ENCODE data around the gene SKOR1. TPM values are rescaled to one million over a fixed set of nuclear protein-coding genes. Genes with fewer than 3 reads are reported as not detected.

SKOR1 gene
- total RNA-seq, 1 experiment from 2014 or later, result 0.13 TPM

DNA sequence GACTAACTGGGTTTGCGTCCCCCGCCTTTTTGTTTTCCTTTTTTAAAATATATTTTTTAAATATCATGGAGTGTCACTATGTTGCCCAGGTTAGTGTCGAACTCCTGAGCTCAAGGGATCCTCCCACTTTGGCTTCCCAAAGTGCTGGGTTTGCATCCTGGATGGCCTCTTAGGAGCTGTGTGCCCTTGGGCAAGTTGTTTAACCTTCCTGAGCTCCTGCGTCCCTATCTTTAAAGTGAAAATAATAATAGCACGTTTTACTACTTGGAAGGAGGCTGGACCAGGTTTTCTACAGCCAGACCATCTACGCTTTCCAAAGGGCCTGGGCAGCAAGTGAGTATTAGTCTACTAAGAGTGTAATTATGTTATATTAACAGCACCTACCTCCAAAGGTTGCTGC is 58.7 kb downstream of the SKOR1 start:
- no peak overlapping the region for H3K4ac ChIP-seq (ENCODE audit: low read depth, low read length)
- peaks cover 5% of the 10 kb centered on the region for H3K23me2 ChIP-seq (ENCODE audit: insufficient read length, low read depth, low read length, poor library complexity, severe bottlenecking)
- peak overlapping the region; percentile 54 for H3K4me2 ChIP-seq (ENCODE audit: insufficient read depth, insufficient read length, low read length)
- peaks cover 26 to 27% of the 10 kb centered on the region in 2 experiments for H3K4me1 Mint-ChIP-seq
- no peak overlapping the region for H4K91ac ChIP-seq (ENCODE audit: insufficient read length, low read depth, low read length)
- DNase-seq, result no peak
- no peaks in the 10 kb centered on the region; the same call in 1 of the 2 replicates for H3K4me1 ChIP-seq (ENCODE audit: insufficient read depth, low read length)
- H2AFZ ChIP-seq (ENCODE audit: low read length), result no peak overlapping the region
- no peaks in the 10 kb centered on the region for H3K36me3 Mint-ChIP-seq (ENCODE audit: insufficient read depth in 1 of 3, low read depth in 3 of 3)
- no peaks in the 10 kb centered on the region for H4K20me1 ChIP-seq (ENCODE audit: control insufficient read depth, insufficient read depth, insufficient read length)
- no peak overlapping the region for H3T11ph ChIP-seq (ENCODE audit: low read length)
- no peaks in the 10 kb centered on the region; the same call in 1 of the 2 replicates for H3K27me3 ChIP-seq (ENCODE audit: insufficient read depth, low read length)
- no peaks in the 10 kb centered on the region for H3K79me2 ChIP-seq (ENCODE audit: insufficient read depth, low read length)
- no peak overlapping the region for H3K23ac ChIP-seq (ENCODE audit: insufficient read length, low read depth, low read length)
- no peak overlapping the region for H2AK5ac ChIP-seq (ENCODE audit: insufficient read length, low read length)
- TF ChIP-seq, protein P1, sequence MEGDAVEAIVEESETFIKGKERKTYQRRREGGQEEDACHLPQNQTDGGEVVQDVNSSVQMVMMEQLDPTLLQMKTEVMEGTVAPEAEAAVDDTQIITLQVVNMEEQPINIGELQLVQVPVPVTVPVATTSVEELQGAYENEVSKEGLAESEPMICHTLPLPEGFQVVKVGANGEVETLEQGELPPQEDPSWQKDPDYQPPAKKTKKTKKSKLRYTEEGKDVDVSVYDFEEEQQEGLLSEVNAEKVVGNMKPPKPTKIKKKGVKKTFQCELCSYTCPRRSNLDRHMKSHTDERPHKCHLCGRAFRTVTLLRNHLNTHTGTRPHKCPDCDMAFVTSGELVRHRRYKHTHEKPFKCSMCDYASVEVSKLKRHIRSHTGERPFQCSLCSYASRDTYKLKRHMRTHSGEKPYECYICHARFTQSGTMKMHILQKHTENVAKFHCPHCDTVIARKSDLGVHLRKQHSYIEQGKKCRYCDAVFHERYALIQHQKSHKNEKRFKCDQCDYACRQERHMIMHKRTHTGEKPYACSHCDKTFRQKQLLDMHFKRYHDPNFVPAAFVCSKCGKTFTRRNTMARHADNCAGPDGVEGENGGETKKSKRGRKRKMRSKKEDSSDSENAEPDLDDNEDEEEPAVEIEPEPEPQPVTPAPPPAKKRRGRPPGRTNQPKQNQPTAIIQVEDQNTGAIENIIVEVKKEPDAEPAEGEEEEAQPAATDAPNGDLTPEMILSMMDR (conservative IDR thresholded peaks at IDR 0.05), result no peak
- no peak overlapping the region for H2BK12ac ChIP-seq (ENCODE audit: insufficient read length, low read depth, low read length)
- H3K18ac ChIP-seq (ENCODE audit: insufficient read length, low read depth, low read length), result no peak overlapping the region
- H4K8ac ChIP-seq (replicated peaks; ENCODE audit: insufficient read length, low read depth, low read length), result no peak overlapping the region
- H3K9ac ChIP-seq (ENCODE audit: extremely low read depth, insufficient read length, low read length), result no peak overlapping the region
- H3K9me3 Mint-ChIP-seq, result no peaks in the 10 kb centered on the region; a peak in 1 of 5 replicates
- no peak overlapping the region for H2BK5ac ChIP-seq (ENCODE audit: insufficient read length, low read length)
- no peak overlapping the region for H2BK15ac ChIP-seq (ENCODE audit: low read depth, low read length)
- H3K27me3 Mint-ChIP-seq (ENCODE audit: low read depth), result peaks cover 27% of the 10 kb centered on the region
- H4K5ac ChIP-seq (ENCODE audit: insufficient read length, low read depth, low read length), result no peak overlapping the region
- no peak overlapping the region for H3K56ac ChIP-seq (ENCODE audit: insufficient read length, low read depth, low read length)
- H3K4me3 Mint-ChIP-seq, result peak overlapping the region; percentile 68 to 74
- H3K79me1 ChIP-seq (ENCODE audit: insufficient read depth, low read depth, low read length, poor library complexity, severe bottlenecking), result no peaks in the 10 kb centered on the region
- no peak overlapping the region for H3K14ac ChIP-seq (ENCODE audit: insufficient read depth, low read length)
- H3K9me3 ChIP-seq (ENCODE audit: control insufficient read depth, low read depth, low read length), result no peaks in the 10 kb centered on the region
- no peak overlapping the region for H3K27ac ChIP-seq (ENCODE audit: insufficient read length, low read depth, low read length)
- no CpG with 5 or more reads among the region's 6 CpGs for WGBS (ENCODE audit: extremely low coverage, insufficient read length, low lambda C conversion rate)
- no peak overlapping the region for H2BK20ac ChIP-seq (ENCODE audit: low read depth, low read length, poor library complexity, severe bottlenecking)
- no peak overlapping the region for H2BK120ac ChIP-seq (ENCODE audit: low read depth, low read length, poor library complexity, severe bottlenecking)
- no peak overlapping the region for H3K27ac Mint-ChIP-seq

Other genes starting within 250 kb of the SKOR1 start
- not detected in 2 replicates for gene RNU6-1, start 14.5 kb downstream of the SKOR1 start, total RNA-seq (2021)
- gene PIAS1, start 228.8 kb downstream of the SKOR1 start, total RNA-seq (2021), result 29.4 and 31.1 TPM in 2 replicates